Stimulated activated CD8-positive, alpha-beta memory T cell treated with anti-CD3 and anti-CD28 coated beads, Interleukin-7, amount 100 ng/mL, for 48 hours (primary cell): ENCODE data around the gene CCDC194.
"Not testable (repeated sequence)": the region's sequence is repeated elsewhere in the genome, so short reads cannot be mapped to it uniquely, and the experiment has no call there.

Experiments
- DNase-seq, 2 donors: peaks; one replicate each; pipeline ENCODE4 v3.0.0-alpha.2; 2020; ENCODE audit warnings: low read depth in 1 of 2; ENCODE audit errors: extremely low read depth in 1 of 2

CCDC194 gene

DNA sequence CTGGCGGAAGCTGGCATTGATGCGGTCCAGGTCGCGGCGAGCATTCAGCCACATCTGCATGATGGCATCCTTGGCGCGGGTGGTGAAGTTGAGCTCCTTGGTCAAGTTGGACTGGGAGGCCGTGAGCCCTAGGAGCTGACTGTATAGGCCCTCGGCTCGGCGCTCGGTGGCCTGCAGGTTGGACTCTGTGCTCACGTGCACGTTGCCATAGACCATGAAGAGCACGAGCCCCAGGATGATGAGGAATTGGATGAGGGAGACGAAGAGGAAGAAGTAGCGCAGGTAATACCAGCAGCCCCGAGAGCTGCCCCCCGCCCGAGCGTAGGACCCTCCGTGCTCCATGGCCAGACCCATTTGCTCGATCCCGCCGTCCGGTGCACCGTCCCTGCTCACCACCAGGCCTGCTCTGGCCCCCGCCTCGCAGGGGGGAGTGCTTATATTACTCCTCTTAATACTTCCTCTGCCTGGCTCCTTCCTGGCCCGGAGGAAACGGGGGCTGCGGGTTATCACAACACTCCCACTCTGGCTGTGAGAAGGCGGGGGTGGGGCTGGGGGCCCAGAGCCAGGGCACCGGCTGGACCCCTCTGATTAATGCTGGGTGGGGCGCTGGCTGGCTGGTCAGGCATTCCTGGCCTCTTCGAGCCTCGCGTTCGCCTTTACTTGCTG is 16.9 kb downstream of the CCDC194 start, which contains the start of gene PLVAP:
PLVAP (minus strand) TSS at position 408 of the 666 bp plus-strand sequence; CDS start at position 354, 54 bp downstream.
- DNase-seq: no peak

DNA sequence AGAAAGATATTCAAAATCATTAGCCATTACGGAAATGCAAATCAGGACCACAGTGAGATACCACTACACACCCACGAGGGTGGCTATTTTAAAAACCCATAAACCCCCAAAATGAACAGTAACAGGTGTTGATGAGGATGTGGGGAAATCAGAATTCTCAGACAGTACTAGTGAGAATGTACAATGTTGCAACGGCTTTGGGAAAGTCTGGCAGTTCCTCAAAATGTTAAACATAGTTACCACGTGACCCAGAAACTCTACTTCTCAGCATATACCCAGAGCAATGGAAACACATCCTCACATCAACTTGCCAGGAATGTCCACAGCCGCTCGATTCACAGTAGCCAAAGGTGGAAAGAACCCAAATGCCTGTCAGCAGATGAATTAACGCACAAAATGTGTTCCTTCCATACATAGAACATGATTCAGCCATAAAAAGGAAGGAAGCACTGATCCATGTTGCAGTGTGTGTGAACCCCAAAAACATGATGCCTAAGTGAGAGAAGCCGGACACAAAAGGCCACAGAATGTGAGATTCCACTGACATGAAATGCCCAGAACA is 23.9 kb downstream of the CCDC194 start:
- DNase-seq: no peak

DNA sequence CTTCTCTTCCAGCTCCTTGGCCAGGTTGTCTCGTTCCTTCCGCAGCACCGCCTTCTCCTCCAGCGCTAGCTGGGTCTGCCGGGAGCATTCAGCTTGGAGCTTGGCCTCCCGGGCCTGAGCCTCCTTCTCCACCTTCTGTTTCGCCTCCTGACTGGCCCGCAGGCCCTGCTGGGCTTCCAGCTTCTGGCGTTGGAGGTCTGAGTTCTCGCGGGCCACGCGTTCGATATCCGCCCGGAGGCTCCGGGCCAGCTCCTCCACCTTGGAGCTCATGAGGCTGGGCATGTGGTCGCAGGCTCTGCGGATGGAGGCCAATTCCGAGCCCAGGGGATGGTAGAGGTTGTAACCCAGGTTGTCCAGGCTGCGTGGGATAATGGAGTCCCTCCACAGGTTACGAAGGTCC is 28.6 kb downstream of the CCDC194 start:
- no peak for DNase-seq

DNA sequence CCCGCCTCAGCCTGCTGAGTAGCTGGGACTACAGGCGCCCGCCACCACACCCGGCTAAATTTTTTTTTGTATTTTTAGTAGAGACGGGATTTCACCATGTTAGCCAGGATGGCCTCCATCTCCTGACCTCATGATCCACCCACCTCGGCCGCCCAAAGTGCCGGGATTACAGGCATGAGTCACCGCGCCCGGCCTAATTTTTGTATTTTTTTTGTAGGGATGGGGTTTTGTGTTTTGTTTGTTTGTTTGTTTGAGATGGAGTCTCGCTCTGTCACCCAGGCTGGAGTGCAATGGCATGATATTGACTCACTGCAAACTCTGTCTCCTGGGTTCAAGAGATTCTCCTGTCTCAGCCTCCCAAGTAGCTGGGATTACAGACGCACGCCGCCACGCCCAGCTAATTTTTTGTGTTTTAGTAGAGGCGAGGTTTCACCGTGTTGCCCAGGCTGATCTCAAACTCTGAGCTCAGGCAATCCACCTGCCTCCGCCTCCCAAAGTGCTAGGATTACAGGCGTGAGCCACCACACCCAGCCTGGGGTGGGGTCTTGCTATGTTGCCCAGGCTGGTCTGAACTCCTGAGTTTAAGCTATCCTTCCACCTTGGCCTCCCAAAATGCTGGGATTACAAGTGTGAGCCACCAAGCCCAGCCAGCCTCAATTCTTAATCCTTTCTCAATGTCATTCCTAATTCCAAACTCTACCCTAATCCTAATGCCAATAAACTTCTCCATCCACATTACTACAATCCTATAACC is 30.0 kb downstream of the CCDC194 start:
- DNase-seq: not testable (repeated sequence)

DNA sequence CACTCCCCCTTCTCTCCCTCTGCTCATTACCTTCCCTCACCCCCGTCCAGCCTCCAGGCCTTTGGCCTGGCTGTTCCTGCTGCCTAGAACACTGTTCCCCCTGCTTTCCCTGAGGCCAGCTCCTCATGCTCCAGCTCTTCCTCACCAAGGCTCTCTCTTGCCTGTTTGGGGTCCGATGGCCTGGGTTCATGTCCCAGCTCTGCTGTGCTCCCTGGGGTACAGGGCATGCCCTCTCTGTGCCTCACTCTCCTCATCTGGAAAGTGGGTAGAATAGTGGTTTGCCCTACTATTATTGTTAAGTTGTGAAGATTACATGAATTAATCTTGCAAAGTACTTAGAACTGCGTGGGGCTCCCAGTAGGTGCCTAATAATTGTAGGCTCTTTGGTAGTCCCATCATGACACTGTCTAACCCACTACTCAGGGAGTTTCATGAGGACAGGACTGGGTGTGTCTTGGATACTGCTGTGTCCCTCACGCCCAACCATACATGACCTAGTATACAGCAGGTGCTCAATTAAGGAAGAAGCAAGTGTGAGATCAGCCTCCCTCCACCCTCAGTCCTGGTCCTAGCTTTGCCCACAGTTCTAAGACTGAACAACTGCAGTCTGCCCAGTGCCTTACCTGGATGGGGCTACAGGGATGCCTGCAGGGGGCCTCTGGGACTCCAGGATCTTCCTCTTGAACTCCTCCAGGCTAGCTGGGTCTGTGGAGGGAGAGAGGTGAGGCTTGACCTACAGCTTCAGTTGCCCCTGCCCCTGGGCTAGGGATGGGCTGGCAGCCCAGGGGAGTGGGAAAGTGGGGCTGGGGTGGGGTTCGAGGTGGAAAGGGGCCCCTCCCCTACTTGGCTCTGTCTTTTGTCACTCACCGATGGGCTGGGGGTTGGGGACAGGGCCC is 33.8 kb downstream of the CCDC194 start:
- DNase-seq: no peak

DNA sequence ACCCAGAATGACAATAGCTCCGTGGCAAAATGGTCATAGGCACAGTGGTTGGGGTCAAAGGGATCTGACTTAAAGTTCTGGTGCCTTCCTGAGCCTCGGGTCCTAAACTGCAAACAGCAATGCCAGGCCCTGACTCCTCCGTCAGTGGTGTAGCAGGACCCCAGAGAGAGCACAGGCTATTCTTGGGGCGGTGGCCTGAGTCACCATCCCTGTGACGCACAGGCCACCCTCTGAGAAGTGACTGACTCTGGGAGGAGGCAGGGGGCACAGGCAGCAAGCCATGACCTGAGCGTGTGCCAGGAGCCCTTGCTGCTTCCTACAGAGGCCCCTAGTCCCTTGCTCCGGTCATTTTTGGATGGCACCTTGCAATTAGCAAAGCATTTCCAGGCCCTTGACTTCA is 35.6 kb downstream of the CCDC194 start:
- no peak for DNase-seq

DNA sequence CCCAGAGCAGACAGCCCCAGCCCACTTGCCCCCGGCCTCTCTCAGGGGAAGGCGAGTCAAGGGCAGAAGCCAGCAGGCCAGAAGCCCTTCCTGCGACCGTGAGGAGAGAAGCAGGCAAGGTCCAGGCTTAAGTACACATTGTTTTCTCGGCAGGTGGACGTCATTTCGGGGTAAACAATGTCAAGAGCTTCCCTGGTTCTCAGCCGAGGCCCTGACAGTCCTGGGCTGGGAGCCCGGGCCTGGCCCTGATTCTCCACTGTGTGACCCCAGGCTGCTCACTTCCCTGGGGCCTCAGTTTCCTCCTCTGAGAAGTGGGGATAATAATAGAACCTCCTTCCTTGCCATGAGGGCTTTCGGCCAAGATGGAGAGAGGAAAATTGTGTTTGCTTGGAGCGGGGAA is 36.3 kb downstream of the CCDC194 start:
- DNase-seq: no peak

DNA sequence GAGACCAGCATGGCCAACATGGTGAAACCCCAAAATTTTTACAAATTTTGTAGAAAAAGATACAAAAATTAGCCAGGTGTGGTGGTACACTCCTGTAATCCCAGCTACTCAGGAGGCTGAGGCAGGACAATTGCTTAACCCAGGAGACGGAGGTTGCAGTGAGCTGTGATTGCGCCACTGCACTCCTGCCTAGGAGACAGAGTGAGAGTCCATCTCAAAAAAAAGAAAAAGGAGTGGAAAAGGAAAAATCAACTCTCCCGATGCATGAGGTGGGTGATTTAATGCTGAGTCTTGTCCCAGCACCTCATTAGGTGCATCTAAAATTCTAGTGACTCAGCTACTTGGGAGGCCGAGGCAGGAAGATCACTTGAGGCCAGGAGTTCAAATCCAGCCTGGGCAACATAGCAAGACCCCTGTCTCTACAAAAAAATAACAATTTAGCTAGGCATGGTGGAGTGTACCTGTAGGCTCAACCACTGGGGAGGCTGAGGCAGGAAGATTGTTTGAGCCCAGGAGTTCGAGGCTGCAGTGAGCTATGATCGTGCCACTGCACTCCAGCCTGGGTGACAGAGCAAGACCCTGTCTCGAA is 36.8 kb downstream of the CCDC194 start:
- no peak for DNase-seq

DNA sequence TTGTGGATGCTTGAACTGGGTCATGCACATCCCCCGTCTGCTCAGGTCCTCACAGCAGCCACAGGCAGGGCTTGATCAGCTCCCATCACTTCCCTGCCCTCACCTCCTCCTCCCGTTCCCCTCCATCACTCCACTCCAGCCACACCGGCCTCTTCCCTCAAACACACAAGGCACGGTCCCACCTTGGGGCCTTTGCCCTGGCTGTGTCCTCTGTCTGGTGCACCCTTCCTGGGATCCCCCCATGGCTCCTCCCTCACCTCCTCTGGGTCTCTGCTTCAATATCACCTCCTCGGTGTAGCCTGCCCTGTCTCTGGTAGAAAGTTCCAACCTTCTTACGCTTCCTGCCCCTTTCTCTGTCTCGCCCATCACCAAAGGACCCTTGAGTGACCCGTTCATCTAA is 40.6 kb downstream of the CCDC194 start:
- no peak for DNase-seq

DNA sequence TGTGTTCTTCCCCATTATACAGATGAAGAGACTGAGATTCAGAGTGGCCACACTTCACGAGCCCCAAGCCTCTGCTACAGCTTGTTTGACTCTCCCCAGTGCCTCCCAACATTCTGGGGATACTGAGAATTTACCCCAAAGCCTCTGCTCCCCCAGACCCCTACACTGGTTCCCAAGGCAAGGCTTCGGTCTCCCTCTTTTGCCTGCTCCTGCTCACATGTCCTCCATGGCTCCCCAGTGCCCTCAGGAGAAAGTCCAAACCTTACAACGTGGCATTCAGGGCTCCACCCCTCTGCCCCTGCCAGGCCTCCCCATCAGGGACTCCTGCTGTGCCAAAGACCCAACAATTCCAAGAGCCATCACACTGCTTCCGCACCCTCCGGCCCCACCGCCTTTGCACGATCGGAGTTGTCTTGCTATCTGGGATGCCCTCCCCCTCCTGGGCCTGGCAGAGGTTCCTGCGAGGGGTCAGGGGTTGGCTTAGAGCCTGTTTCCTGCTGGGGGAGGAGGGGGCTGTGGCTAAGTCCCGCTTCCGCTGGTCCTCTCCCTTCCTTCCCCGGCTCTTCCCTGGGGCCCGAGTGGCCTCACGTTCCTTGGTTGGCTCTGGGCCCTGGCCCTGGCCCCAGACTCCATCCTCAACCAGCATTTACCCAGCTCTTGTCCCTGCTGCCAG is 41.3 kb downstream of the CCDC194 start:
- DNase-seq: no peak

DNA sequence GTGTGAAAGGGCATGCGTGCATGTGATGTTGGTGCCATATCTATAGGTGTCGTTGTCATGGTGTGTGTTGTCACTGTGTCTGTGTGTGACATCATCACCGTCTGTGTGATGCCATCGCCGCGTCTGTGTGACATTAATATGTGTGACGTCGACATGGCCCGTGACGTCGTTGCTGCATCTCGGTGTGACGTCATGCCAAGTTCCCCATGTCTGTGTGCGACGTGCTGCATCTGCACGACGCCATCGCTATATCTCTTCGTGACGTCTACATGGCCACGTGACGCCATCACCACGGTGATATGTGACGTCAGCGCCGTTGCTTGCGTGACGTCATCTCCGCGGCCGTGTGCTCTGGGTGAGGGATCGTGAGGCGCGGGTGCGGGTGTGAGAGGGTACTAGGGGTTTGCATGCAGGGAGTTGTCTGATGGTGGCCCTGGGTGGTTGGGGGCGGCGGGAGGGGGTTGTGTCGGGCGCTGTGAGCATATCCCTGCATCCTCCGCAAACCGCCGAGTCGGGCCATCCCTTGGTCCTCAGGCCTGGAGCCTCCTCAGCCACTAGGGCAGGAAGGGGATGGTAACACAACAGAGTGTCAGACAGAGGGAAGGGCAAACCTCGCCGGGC is 42.1 kb downstream of the CCDC194 start:
- DNase-seq: no peak

DNA sequence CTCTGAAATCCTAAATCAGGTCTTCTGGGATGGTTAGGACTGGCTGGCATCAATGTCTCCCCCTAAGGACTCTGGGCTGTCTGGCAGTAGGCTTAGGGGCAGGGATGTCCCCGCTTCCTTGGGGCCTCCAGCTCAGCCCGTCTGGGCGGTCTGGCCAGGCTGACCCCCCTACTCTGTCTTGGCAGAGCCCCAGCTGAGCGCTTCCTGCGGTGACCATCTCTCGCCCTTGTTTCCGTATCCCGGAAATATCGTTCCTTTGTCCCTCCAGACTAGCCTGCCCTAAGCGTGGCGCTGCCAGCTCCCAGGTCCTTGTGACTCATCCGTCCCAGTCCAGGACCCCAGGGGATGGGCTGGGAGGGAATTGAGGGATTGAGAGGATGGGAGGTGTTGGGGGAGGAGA is 45.3 kb downstream of the CCDC194 start:
- no peak for DNase-seq

DNA sequence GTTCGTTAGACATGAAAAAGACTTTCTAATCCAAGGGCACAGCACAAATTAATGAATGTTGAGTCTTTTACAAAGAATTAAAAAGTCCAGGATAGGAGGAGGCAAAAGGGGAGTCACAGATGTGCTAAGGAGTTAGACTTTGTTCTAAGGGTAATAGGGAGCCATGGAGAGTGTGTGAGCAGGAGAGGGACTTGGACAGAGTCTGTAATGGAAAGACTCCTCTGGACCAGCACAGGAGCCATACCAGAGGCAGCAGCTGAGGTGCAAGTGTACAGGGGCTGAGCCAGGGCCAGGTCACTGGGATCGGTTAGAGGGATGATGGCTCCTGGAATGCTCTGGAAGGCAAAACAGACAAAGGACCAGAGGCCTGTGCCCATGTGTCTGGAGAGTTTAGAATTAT is 46.1 kb downstream of the CCDC194 start:
- no peak for DNase-seq

DNA sequence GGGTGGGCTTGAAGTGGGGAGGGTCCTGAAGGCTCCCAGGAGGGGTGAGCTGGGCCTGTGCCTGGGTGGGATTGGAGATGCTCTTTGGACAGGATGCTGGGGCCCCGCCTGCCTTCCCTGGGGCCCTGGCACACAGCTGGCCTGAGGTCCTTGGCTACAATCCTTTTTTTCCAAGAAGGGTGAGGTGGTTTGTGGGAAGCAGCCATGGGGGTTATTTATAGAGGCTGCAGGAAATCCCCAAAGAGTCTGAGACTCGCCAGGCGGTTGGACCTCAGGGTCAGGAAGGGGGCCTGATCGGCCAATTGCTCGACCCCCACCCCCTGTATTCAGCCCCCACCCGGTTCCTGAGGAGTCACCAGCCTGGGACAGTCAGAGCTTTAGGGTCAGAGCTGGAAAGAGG is 46.6 kb downstream of the CCDC194 start:
- no peak for DNase-seq

DNA sequence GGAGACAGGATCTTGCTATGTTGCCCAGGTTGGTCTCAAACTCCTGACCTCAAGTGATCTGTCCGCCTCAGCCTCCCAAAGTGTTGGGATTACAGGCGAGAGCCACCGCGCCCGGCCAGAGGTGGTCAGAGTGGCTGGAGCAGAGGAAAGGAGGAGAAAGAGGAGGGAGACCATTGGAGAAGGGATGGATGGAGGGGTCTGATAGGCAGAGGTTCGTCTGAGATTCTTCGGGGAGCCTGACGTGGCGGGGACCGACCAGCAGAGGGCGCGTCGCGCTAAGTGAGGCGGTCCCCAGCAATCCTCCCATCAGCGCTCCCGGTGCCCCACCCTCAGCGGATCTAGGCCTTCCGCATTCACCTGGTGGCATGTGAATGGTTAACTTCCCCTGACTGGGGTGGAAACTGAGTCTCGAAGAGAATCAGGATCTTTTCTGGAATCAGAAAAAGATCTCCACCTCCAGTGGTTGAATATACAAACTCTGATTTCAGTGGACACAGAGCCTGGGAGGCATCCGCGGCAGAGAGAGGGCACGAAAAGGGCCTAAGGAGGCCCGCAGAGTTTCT is 47.8 kb downstream of the CCDC194 start:
- peak in 1 of 2 donors; percentile 53 for DNase-seq

DNA sequence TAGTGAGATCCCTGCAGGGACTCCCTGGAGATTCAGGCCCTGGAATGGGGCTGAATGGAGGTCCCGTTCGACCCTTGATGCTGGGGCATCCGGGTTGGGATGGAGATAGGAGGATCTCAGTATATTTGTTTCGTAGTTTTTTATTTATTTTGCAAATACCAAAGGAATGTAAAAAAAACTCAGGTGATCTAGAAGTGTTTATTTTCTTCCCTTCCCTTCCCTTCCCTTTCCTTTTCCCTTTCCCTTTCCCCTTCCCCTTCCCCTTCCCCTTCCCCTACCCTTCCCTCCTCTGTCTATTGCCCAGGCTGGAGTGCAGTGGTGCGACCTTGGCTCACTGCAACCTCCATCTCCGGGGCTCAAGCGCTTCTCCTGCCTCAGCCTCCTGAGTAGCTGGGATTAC is 52.2 kb downstream of the CCDC194 start:
- no peak for DNase-seq

DNA sequence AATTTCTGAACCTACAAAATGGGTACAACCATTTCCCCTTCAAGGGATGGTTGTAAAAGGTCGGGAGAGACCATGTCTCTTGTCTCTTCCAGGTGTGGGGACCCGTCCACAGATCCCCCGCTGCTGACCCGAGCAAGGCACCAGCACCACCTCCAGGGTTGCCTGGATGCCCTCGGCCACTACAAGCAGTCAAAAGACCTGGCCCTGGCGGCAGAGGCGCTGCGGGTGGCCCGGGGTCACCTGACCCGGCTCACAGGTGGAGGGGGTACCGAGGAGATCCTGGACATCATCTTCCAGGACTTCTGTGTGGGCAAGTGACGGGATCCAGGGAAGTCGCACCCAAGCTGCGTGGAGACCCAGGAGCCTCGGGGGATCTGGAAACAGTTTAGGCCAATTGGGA is 52.6 kb downstream of the CCDC194 start:
- no peak for DNase-seq

DNA sequence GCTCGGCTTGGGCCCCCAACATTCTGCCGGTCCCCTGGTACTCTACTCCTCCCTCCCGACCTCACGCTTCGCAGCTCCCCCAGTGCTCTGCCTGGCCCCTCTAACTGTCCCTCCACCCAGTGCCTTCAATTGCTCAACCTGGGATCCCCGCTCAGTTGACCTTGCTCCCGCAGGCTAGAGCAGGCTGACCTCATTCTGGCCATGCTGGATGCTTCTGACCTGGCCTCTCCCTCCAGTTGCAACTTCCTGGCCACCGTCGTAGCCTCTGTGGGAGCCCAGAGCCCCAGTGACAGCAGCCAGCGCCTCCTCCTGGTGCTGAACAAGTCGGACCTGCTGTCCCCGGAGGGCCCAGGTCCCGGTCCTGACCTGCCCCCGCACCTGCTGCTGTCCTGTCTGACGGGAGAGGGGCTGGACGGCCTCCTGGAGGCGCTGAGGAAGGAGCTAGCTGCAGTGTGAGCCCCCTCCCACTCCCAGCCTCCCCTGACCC is 53.1 kb downstream of the CCDC194 start:
- DNase-seq: no peak
